WI38 (cell line): ENCODE measurements around the gene VARS1.
"Not testable (repeated sequence)": the region's sequence is repeated elsewhere in the genome, so short reads cannot be mapped to it uniquely, and the experiment has no call there.

Experiments used
- H3K4me3 ChIP-seq: 2 replicates; pipeline ENCODE4 v1.5.1; 2011; ENCODE audit warnings: low read depth, mild to moderate bottlenecking, control low read depth, low read length
- TF ChIP-seq, protein P1 (sequence below): IDR thresholded peaks from 2 replicates; pipeline ENCODE4 v1.5.1; 2012; ENCODE audit warnings: low read depth, mild to moderate bottlenecking, control low read depth, low read length

The VARS1 gene

DNA sequence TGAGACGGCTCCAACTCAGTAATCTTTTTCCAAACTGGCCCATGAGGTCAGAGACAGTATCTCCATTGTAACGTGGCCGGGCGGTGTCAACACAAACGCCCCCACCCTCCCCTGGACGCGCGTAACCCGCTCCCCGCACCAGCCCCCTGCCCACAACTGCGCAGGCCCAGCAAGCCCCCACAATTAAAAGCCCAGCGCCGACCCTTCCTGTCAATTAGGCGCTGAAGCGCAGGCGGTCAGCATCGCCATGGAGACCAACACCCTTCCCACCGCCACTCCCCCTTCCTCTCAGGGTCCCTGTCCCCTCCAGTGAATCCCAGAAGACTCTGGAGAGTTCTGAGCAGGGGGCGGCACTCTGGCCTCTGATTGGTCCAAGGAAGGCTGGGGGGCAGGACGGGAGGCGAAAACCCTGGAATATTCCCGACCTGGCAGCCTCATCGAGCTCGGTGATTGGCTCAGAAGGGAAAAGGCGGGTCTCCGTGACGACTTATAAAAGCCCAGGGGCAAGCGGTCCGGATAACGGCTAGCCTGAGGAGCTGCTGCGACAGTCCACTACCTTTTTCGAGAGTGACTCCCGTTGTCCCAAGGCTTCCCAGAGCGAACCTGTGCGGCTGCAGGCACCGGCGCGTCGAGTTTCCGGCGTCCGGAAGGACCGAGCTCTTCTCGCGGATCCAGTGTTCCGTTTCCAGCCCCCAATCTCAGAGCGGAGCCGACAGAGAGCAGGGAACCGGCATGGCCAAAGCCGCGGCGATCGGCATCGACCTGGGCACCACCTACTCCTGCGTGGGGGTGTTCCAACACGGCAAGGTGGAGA, 19.7 kb upstream of the VARS1 start, which contains the start of the genes HSPA1A and HSPA1L:
Gene HSPA1A, plus strand, starts transcription at position 519 of the 814 bp plus-strand sequence. Its CDS starts 214 bp downstream, at position 733.
Gene HSPA1L, minus strand, starts transcription at position 259 of the 814 bp plus-strand sequence. CDS start 3,311 bp downstream, outside the sequence.
- TF ChIP-seq, protein P1, sequence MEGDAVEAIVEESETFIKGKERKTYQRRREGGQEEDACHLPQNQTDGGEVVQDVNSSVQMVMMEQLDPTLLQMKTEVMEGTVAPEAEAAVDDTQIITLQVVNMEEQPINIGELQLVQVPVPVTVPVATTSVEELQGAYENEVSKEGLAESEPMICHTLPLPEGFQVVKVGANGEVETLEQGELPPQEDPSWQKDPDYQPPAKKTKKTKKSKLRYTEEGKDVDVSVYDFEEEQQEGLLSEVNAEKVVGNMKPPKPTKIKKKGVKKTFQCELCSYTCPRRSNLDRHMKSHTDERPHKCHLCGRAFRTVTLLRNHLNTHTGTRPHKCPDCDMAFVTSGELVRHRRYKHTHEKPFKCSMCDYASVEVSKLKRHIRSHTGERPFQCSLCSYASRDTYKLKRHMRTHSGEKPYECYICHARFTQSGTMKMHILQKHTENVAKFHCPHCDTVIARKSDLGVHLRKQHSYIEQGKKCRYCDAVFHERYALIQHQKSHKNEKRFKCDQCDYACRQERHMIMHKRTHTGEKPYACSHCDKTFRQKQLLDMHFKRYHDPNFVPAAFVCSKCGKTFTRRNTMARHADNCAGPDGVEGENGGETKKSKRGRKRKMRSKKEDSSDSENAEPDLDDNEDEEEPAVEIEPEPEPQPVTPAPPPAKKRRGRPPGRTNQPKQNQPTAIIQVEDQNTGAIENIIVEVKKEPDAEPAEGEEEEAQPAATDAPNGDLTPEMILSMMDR = no peak
- H3K4me3 ChIP-seq = peak within 1 kb of the TSS; percentile 72

DNA sequence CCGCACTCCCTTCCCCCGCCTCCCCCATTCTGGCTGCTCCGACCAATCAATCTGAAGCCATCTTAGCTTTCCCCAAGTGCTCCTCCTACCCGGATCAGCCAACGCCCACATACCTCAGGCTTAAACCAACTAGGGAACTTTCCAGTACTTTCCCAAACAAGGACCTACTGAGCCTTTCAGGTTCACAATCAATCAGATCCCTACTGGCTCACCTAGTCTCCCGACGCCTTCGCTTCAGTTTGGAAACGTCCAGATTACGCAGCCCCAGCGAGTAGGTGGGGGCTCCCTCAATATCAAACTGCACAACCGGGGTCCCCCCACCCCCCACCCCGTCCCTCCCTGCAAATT, 19.1 kb upstream of the VARS1 start:
- TF ChIP-seq, protein P1 = no peak
- peak overlapping the region; percentile 72 for H3K4me3 ChIP-seq

DNA sequence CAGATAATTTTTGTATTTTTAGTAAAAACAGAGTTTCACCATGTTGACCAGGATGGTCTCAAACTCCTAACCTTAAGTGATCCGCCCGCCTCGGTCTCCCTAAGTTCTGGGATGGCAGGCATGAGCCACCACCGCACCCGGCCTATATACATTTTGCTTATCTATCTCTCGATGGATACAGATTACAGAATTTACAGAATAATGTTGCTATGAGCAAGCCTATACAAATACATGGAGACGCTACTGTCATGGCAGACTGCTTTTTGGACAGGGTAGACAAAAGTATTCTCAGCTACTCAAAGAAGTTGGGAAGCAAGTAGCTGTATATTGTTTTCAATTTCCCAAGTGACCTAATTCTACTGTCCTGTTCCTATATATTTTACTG, 17.9 kb upstream of the VARS1 start:
- no peak overlapping the region for H3K4me3 ChIP-seq
- TF ChIP-seq, protein P1 = no peak

DNA sequence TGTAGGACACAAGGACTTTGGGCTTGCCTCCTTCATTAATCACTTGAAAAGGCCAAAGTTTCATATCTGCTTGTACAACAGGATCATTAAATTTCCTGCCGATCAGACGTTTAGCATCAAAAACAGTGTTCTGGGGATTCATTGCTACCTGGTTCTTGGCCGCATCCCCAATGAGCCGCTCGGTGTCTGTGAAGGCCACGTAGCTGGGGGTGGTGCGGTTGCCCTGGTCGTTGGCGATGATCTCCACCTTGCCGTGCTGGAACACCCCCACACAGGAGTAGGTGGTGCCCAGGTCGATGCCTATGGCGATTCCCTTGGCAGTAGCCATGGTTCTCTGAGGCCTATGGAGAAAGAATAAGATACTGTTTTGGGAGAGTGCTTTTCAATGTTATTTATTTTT, 16.1 kb upstream of the VARS1 start:
- TF ChIP-seq, protein P1 = no peak
- H3K4me3 ChIP-seq = no peak overlapping the region

DNA sequence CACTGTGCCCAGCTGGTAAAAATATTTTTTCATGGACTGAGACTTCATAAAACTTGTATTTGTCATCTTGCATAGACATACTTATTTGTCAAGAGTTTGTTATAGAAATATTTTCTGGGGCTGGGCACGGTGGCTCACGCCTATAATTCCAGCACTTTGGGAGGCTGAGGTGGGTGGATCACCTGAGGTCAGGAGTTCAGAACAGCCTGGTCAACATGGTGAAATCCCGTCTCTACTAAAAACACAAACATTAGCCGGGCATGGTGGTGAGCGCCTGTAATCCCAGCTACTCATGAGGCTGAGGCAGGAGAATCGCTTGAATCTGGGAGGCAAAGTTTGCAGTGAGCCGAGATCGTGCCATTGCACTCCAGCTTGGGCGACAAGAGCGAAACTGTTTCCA, 13.0 kb upstream of the VARS1 start:
- H3K4me3 ChIP-seq = not testable (repeated sequence)

DNA sequence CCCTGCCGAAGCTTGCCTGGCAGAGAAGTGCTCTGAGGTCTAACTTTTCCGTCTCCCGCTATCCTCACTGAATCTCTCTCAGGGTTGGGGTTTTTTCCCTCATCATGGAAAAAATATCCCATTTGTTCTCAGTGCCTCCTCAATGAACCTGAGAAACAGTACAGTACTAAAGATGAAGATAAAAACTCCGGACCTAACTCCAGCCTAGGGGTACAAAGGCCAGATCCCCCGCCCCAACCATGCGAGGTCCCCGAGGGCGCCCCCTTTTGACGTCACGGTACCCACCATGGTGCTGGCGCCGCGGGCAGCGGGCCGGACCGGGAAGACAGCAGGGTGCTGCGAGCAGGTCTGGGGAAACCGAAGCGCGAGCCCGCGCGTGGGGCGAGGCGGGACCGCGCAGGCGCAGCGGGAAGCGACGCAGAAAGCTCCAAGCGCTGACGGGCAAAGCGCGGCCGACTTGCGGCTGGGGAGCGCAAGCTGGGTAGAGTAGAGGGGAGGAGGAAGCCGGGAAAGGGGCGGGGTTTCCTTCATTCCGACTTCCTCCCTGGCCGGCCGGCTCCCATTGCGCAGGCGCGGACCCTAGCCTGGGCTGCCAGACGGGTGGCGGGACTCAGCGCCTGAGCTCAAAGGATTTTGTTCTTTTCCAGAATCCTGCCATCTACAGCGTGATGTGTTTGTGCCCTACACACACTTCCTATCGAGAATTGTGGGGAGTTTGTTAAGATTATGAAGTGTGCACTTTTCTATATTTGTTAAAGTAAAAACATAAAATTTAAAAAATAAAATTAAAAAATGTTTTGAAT, 11.1 kb upstream of the VARS1 start, which contains the start of gene LSM2:
Gene LSM2, minus strand, starts transcription at position 497 of the 803 bp plus-strand sequence. Its CDS starts 209 bp downstream, at position 288.
- TF ChIP-seq, protein P1 = 0 out of 2 replicates have a peak, but pooled peaks have one; percentile 7
- peak within 1 kb of the TSS; percentile 70 for H3K4me3 ChIP-seq

DNA sequence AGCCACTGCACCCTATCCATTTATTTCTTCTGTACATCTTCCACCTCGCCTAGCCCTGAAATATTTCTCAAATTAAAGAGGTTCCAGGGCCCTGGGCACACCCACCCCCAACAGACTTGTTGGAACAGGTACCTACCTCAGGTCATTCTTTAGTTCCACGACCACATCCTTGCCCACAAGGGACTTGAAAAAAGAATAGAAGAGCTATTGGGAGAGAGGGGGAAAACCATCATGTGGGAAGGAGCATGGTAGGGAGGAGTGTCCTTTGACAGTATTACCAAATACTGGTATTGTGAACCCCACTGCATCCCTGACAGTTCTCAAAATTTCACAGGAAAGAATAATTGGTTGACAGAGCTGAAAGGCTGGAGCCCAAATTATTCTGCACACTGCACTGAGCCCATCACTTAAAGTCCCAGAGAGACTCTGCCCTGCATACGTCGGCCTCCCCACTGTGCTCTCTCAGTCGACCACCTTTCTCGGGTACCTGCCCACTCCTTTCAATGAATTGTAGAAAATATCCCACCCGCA, 10.5 kb upstream of the VARS1 start:
- TF ChIP-seq, protein P1 = no peak
- peak overlapping the region; percentile 70 for H3K4me3 ChIP-seq

DNA sequence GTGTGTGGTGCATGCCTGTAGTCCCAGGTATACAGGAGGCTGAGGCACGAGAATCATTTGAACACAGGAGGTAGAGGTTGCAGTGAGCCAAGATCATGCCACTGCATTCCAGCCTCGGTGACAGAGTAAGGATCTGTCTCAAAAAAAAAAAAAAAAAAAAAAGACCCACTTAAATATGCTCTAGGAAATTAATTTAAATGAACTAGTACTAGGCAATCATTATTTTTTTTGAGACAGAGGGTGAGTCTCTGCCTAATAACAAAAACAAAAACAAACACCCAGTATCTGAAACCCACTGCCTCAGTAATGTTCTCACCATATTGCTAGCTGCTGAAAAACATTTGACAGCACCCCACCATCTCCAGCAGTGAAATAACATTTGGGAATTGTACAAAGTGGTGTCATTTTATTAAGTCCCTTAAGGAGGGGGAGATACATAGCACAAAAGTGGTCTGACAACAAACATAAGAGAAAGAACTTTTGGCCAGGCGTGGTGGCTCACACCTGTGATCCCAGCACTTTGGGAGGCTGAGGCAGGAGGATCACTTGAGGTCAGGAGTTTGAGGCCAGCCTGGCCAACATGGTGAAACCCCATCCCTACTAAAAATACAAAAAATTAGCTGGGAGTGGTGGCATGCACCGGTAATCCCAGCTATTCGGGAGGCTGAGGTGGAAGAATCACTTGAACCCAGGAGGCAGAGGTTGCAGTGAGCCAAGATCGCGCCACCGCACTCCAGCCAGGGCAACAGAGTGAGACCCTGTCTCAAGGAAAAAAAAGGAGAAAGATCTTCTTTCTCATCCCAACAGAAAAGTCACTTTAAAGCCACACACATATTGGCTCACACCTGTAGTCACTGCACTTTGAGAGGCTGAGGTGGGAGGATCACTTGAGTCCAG, 5.7 kb upstream of the VARS1 start:
- H3K4me3 ChIP-seq = not testable (repeated sequence)
